GM12878 (cell line): ENCODE measurements around the gene DCTPP1. TPM values are rescaled to one million over a fixed set of nuclear protein-coding genes. Genes with fewer than 3 reads are reported as not detected.
"Not testable (repeated sequence)": the region's sequence is repeated elsewhere in the genome, so short reads cannot be mapped to it uniquely, and the experiment has no call there.

Source experiments
- ATAC-seq: fragments of 200-7000 bp; cut with Tn5 transposase; 3 replicates; pipeline ENCODE4 v1.9.1; 2020; ENCODE audit warnings: mild to moderate bottlenecking, moderate library complexity
- BruUV-seq: library from RNA; stranded (reverse); fragments of 400-500 nt; replicated peaks from 2 replicates; lab custom pipeline; 2021; lab: Mats Ljungman, UMichigan
- CTCF ChIA-PET: fragments of 300-600 bp; sonication (Branson Sonifier 250); formaldehyde crosslinking; extraction: SDS; loops from one replicate; lab custom pipeline; 2021; ENCODE audit warnings: inconsistent platforms; lab: Yijun Ruan, JAX
- POLR2A ChIA-PET: fragments of 350-600 bp; formaldehyde crosslinking; extraction: SDS; loops from one replicate; lab custom pipeline; 2021; ENCODE audit warnings: inconsistent platforms; lab: Charles Lee
- RAD21 ChIA-PET: fragments of 300-600 bp; sonication (Branson Sonifier 250); formaldehyde crosslinking; loops from one replicate; lab custom pipeline; 2023; ENCODE audit warnings: antibody characterized with exemption; ENCODE audit not compliant: unreplicated experiment; lab: Charles Lee
- SMC1A ChIA-PET: fragments of 300-600 bp; sonication (Branson Sonifier 250); formaldehyde crosslinking; loops from one replicate; lab custom pipeline; 2023; ENCODE audit not compliant: unreplicated experiment, uncharacterized antibody; lab: Charles Lee
- DNase-seq: peaks from one replicate; pipeline ENCODE4 v3.0.0-alpha.2; 2011; ENCODE audit warnings: low read depth, low spot score
- FAIRE-seq: peaks from 3 replicates; lab custom pipeline; 2011; peaks lifted over from hg19 to GRCh38; lab: Jason Lieb, UNC
- H2AFZ ChIP-seq: 2 replicates; pipeline ENCODE4 v1.6.0; 2011; ENCODE audit warnings: low read depth, low read length, control low read depth; ENCODE audit not compliant: control insufficient read depth
- H3K27ac ChIP-seq: 2 replicates; pipeline ENCODE4 v1.5.1; 2011; ENCODE audit warnings: control low read depth; ENCODE audit not compliant: control insufficient read depth, insufficient read depth
- H3K27me3 ChIP-seq, 2 experiments: replicated peaks in 1 of 2; 2 replicates each; pipeline versions ENCODE4 v1.6.0 to v1.6.1; 2011; ENCODE audit warnings: low read length in 1 of 2; ENCODE audit not compliant: control insufficient read depth in 2 of 2, insufficient read depth in 2 of 2
- H3K36me3 ChIP-seq, 2 experiments: 2 replicates each; pipeline ENCODE4 v1.5.1; 2011; ENCODE audit warnings: low read length in 1 of 2; ENCODE audit not compliant: control insufficient read depth in 2 of 2, insufficient read depth in 2 of 2
- H3K4me1 ChIP-seq: 2 replicates; pipeline ENCODE4 v1.6.1; 2011; ENCODE audit warnings: mild to moderate bottlenecking, low read length, moderate library complexity, mixed read lengths; ENCODE audit not compliant: control insufficient read depth, insufficient read depth
- H3K4me2 ChIP-seq: 2 replicates; pipeline ENCODE4 v1.6.0; 2011; ENCODE audit warnings: control low read depth; ENCODE audit not compliant: control insufficient read depth, insufficient read depth
- H3K4me3 ChIP-seq: fragments of 200-600 bp; sonication (generic); 2 replicates; pipeline ENCODE4 v1.5.1; 2016
- H3K79me2 ChIP-seq: 2 replicates; pipeline ENCODE4 v1.6.0; 2011; ENCODE audit warnings: low read length; ENCODE audit not compliant: control insufficient read depth, insufficient read depth
- H3K9ac ChIP-seq: 2 replicates; pipeline ENCODE4 v1.8.0; 2011; ENCODE audit warnings: low read length, control low read depth, mixed read lengths; ENCODE audit not compliant: control insufficient read depth, insufficient read depth
- H3K9me3 ChIP-seq: replicated peaks from 3 replicates; pipeline ENCODE4 v1.5.1; 2011; ENCODE audit warnings: mild to moderate bottlenecking, low read length; ENCODE audit not compliant: control insufficient read depth, insufficient read depth
- H4K20me1 ChIP-seq: 2 replicates; pipeline ENCODE4 v1.6.0; 2011; ENCODE audit not compliant: control insufficient read depth, insufficient read depth
- KAT2A ChIP-seq: conservative IDR thresholded peaks from 2 replicates; pipeline ENCODE4 v1.6.1; 2011; ENCODE audit warnings: low read depth, low read length; ENCODE audit not compliant: control insufficient read depth
- MEF2A ChIP-seq: IDR thresholded peaks from 2 replicates; pipeline ENCODE4 v1.6.1; 2011; ENCODE audit warnings: low read depth, mild to moderate bottlenecking, low read length, moderate library complexity; ENCODE audit not compliant: insufficient read depth
- PKNOX1 ChIP-seq: fragments of 450-650 bp; IDR thresholded peaks from 2 replicates; pipeline ENCODE4 v1.6.1; 2016; ENCODE audit warnings: mild to moderate bottlenecking
- RCOR1 ChIP-seq: conservative IDR thresholded peaks from 2 replicates; pipeline ENCODE4 v1.6.1; 2012; ENCODE audit warnings: low read depth, low read length, improper control_type of control experiment
- ZNF687 ChIP-seq: fragments of 450-650 bp; IDR thresholded peaks from 2 replicates; pipeline ENCODE4 v1.6.1; 2017; ENCODE audit warnings: mild to moderate bottlenecking, moderate library complexity
- WGBS: methylation state at CpG from one replicate; pipeline ENCODE4 v1.1.6; 2016; ENCODE audit warnings: low lambda C conversion rate; ENCODE audit not compliant: insufficient replicate concordance, insufficient coverage; ENCODE audit errors: missing lambda C conversion rate; 5-methylcytosine and 5-hydroxymethylcytosine counted together
- in situ Hi-C: fragments of 300-500 bp; cut with MboI; formaldehyde crosslinking; loops from 9 replicates; pipeline ENCODE4 v1.14.3; 2018; ENCODE audit warnings: mixed read lengths
- intact Hi-C: fragments of 100-400 bp; cut with micrococcal nuclease; formaldehyde crosslinking; loops from one replicate; pipeline ENCODE4 v1.14.2; 2022; ENCODE audit not compliant: unreplicated experiment
- polyA plus RNA-seq, 11 experiments: library from polyadenylated mRNA; depleted of rRNA in 4 of 11; unstranded in 6 of 11; stranded (reverse) in 5 of 11; fragments of >200 nt; fragmentation: Nextera tagmentation in 4 of 11; fragmentation: Illumina TruSeq in 1 of 11; extraction: Ambion mirVana in 4 of 11; extraction: Trizol in 1 of 11; gene quantifications; 1 replicate in 1 of 11; 2 replicates in 10 of 11; pipeline versions ENCODE4 v1.2.1 to v1.2.3, GENCODE V29; 2011 to 2016; ENCODE audit warnings: inconsistent platforms in 2 of 11, missing spikeins in 2 of 11, low read depth in 1 of 11
- total RNA-seq, 4 experiments: library from RNA; depleted of rRNA in 3 of 4; stranded (reverse); fragments of >200 nt in 3 of 4; fragmentation: Illumina TruSeq in 1 of 4; extraction: Trizol in 1 of 4; gene quantifications; 2 replicates each; pipeline versions ENCODE4 v1.2.1 to v1.2.3, GENCODE V29; 2013 to 2021
- TF ChIP-seq, protein P1 (sequence below): IDR thresholded peaks from 2 replicates; pipeline ENCODE4 v1.6.1; 2012; ENCODE audit warnings: mild to moderate bottlenecking, low read depth, low read length
- TF ChIP-seq, protein P2 (sequence below): IDR thresholded peaks from 2 replicates; pipeline ENCODE4 v1.6.1; 2012; ENCODE audit warnings: low read length, inconsistent platforms

The DCTPP1 gene
- total and polyA plus RNA-seq, 10 of the 15 experiments (the other 5 are each of a cell fraction or from before 2014, with no cell fraction given): 72.1 to 266 (median 157) TPM

DNA sequence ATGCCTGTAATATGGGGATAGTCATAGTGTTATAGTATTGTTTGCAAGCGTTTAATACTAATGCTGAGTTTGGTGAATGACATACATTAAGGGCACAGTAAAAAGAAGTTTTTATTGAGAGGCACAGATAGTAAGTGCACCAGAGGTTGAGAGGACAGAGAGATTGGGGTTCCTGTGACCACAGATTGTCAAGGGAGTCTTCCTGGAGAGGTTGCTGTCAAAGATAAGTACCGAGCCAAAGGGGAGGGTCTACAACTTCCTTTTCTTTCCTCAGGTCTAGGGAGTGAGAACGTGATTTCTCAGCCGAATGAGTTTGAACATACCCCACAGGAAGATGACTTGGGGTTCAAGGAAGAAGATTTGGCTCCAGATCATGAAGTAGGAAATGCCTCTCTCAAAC lies 32.8 kb downstream of the DCTPP1 start (continued):
- TF ChIP-seq PKNOX1: no peak
- TF ChIP-seq RCOR1: no peak
- no peak for TF ChIP-seq KAT2A
- no peak for TF ChIP-seq MEF2A
- TF ChIP-seq ZNF687: no peak
- TF ChIP-seq, protein P1, sequence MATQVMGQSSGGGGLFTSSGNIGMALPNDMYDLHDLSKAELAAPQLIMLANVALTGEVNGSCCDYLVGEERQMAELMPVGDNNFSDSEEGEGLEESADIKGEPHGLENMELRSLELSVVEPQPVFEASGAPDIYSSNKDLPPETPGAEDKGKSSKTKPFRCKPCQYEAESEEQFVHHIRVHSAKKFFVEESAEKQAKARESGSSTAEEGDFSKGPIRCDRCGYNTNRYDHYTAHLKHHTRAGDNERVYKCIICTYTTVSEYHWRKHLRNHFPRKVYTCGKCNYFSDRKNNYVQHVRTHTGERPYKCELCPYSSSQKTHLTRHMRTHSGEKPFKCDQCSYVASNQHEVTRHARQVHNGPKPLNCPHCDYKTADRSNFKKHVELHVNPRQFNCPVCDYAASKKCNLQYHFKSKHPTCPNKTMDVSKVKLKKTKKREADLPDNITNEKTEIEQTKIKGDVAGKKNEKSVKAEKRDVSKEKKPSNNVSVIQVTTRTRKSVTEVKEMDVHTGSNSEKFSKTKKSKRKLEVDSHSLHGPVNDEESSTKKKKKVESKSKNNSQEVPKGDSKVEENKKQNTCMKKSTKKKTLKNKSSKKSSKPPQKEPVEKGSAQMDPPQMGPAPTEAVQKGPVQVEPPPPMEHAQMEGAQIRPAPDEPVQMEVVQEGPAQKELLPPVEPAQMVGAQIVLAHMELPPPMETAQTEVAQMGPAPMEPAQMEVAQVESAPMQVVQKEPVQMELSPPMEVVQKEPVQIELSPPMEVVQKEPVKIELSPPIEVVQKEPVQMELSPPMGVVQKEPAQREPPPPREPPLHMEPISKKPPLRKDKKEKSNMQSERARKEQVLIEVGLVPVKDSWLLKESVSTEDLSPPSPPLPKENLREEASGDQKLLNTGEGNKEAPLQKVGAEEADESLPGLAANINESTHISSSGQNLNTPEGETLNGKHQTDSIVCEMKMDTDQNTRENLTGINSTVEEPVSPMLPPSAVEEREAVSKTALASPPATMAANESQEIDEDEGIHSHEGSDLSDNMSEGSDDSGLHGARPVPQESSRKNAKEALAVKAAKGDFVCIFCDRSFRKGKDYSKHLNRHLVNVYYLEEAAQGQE: no peak
- TF ChIP-seq, protein P2, sequence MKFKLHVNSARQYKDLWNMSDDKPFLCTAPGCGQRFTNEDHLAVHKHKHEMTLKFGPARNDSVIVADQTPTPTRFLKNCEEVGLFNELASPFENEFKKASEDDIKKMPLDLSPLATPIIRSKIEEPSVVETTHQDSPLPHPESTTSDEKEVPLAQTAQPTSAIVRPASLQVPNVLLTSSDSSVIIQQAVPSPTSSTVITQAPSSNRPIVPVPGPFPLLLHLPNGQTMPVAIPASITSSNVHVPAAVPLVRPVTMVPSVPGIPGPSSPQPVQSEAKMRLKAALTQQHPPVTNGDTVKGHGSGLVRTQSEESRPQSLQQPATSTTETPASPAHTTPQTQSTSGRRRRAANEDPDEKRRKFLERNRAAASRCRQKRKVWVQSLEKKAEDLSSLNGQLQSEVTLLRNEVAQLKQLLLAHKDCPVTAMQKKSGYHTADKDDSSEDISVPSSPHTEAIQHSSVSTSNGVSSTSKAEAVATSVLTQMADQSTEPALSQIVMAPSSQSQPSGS: no peak

DNA sequence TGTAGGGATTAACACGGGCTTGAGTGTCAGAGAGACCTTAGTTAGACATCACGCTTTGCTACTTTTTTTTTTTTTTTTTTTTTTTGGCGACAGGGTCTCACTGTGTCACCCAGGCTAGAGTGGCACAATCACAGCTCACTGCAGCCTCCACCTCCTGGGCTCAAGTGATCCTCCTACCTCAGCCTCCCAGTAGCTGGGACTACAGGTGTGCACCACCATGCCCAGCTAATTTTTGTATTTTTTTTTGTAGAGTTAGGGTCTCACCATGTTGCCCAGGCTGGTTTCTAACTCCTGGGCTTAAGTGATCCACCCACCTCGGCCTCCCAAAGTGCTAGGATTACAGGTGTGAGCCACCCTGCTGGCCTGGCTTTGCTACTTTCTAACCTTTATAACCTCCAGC lies 33.2 kb downstream of the DCTPP1 start:
- DNase-seq, BruUV-seq, H3K9ac ChIP-seq, H3K4me2 ChIP-seq, H3K27ac ChIP-seq, intact Hi-C loops, H3K79me2 ChIP-seq, ATAC-seq, H4K20me1 ChIP-seq, in situ Hi-C loops, H3K9me3 ChIP-seq, H3K36me3 ChIP-seq, FAIRE-seq, H3K4me3 ChIP-seq, H3K27me3 ChIP-seq, H2AFZ ChIP-seq: not testable (repeated sequence)
- POLR2A ChIA-PET: interaction anchor here (0.6 to 3.1 kb wide), 6 partner anchors 9 to 637 kb away, joined by 3 to 25 read pairs (median 8); partner anchors contain the start of genes SEPTIN1, STX4 and ZNF771
- SMC1A ChIA-PET: interaction anchor here (1.2 to 2.4 kb wide), 5 partner anchors 9 to 139 kb away, joined by 3 to 12 read pairs (median 9); partner anchors contain the start of genes SEPTIN1, TBC1D10B and ZNF771
- CTCF ChIA-PET: interaction anchor here (0.9 to 3.3 kb wide), 8 partner anchors 9 to 202 kb away, joined by 3 to 29 read pairs (median 3); partner anchors contain the start of genes SEPTIN1 and ZNF771
- RAD21 ChIA-PET: interaction anchor here (0.9 to 2.4 kb wide), 4 partner anchors 12 to 42 kb away, joined by 3 to 32 read pairs (median 6); partner anchors contain the start of gene ZNF771
- 98% methylated on average over 3 of the region's 4 CpGs for whole genome bisulfite sequencing
- peaks cover 13% of the 10 kb centered on the region for H3K4me1 ChIP-seq
